Endometrium (tissue), 2 donors: ENCODE measurements around the gene NRARP.

Experiments
- FAIRE-seq: peaks from 2 replicates; lab custom pipeline; 2012; peaks lifted over from hg19 to GRCh38; lab: Jason Lieb, UNC
- donor health status: control.
- donor health status: control.

NRARP gene

DNA sequence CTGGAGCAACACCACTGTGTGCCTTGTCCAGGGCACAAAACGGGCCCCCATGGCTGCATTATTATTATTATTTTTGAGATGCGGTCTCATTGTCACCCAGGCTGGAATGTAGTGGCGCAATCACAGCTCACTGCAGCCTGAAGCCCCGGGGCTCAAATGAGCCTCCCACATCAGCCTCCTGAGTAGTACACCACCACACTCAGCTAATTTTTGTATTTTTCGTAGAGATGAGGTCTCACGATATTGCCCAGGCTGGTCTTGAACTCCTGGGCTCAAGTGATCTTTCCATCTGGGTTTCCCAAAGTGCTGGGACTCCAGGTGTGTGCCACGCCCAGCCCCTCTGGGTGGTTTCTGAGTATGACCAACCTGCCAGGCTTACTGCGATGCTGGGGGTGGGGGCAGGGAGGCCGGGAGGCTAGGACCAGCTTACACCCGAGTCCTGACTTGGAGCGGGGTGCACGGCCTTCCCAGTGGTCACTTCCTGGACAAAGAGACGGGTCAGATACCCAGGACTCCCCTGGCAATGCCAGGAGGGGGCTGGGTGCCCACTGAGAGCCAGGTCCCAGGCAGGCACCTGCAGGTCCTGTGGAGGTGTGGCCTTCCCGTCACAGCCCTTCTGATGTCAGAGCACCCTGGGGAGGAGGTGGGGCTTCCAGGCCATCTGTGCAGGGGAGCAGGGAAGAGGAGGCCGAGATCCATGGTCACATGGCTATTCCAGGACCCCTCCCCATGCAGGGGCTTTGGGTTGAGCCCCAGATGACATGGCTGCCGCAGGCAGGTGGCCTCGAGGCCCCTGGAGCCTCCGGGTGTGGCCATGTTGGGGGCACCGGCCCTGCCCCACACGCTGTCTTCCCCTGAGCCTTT, 8.3 kb upstream of the NRARP start:
- no peak for FAIRE-seq

DNA sequence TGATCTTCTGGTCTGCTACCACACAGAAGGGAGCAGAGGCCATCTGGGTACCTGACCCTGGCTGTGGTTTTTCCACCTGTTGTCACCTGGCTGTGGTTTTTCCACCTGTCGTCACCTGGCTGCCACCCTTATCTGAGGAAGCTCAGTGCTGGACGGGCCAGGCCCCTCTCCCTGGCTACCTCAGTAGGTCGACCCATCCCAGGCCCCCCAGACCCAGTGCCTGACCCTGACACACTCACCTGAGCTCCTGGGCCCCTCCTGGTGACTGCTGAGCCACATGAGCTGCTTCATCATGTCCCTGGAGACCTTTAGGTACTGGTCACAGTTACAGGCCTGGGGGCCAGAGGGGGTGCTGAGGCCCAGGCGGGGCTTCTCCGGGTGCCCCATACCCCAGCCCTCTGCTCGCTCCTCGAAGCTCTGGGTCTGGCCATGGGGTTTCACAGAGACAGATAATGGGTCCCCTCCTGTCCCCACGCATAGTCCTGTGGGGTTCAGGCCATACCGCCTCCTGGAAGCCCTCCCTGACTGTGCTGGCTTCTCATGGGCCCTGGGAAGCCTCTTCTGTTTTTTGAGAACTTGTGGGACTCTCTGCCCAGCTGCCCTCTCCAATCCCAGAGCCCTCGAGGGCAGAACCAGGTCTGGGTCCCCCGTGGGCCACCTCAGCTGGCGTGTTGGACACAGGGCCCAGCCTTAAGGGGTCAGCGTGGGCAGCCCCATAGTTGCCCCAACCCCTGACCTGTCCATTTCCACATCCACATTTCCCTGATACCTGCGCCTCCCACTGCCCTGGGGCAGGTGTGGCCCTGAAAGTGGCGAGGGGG, 7.5 kb upstream of the NRARP start:
- no peak for FAIRE-seq

DNA sequence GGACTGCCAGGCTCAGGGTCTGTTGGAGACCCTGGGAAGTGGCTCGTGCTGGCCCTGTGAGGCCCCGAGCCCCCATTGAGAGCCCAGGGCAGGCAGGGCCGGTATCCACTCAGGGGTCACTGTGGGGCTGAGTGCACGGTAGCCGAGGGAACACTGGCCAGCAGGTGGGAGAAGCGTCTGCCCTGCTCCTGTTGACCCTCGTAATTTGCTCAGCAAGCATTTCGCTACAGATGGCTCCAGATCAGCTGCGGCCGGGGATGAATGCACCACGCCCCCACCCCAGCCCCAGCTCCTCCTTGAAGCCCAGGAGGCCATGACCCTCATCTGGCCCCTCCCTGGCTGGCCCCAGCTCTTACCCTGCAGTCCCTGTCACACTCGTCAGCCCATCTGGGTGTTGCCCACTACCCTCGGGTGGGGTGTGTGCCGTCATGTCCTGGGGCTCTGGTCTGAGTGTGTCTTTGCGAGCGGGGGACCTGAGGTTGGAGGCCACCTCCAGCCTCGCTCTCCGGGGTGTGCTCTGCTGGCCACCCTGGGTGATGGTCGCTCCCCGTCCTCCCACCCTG, 6.1 kb upstream of the NRARP start:
- FAIRE-seq: no peak

DNA sequence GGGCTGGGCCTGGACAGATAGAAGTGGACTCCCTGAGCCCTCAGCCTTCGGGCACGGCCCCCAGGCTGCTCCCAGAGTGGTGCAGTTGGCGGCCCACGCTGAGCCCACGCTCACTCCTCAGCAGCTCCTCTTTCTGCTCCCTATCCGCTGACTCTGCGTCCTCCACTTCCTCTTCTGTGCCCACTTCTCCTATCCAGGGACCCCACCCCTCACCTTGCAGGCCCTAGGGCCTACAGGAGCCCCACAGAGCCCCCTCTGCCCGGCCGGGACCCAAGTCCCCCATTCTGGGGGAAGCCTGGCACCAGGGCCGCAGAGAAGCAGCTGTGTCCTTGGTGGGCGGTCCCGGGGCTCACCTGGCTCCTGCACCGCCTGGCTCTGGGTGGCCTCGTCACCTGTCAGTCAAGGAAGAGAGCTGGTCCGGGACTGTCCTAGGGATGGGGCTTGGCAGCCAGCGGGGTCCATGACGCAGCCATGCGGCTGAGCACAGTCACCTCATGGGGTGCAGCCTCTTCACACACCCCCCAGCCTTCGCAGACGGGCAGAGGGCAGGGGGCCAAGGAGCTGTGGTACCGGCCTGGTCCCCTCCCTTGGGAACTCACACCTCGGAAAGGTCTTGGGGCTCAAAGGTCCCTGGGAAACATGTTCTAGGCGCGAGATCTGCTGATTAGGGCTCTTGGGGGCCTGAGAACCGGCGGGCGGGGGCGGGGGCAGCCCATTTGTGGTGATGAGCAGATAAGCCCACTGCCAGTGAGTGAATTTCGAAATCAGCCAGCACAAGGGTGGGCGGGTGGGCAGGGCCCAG, 5.4 kb upstream of the NRARP start:
- no peak for FAIRE-seq

DNA sequence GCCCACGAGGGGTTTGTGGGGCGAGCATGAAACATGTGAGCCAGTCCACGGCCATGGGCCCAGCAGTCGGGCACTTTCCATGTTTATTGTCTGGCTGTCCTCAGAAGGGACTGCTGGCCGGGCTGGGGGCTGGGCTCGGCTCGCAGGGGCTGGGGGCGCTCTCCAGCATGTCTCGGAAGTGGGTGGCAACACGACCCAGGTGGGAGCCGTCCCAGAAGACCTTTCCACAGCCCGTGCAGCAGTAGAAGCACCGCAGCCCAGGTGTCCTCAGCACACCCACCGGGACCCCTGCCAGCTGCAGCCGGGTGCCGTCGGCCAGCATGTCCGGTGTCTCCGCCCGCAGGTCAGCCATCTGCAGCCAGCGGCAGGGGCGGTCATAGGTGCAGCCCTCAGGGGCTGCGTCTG, 4.8 kb upstream of the NRARP start:
- FAIRE-seq: no peak

DNA sequence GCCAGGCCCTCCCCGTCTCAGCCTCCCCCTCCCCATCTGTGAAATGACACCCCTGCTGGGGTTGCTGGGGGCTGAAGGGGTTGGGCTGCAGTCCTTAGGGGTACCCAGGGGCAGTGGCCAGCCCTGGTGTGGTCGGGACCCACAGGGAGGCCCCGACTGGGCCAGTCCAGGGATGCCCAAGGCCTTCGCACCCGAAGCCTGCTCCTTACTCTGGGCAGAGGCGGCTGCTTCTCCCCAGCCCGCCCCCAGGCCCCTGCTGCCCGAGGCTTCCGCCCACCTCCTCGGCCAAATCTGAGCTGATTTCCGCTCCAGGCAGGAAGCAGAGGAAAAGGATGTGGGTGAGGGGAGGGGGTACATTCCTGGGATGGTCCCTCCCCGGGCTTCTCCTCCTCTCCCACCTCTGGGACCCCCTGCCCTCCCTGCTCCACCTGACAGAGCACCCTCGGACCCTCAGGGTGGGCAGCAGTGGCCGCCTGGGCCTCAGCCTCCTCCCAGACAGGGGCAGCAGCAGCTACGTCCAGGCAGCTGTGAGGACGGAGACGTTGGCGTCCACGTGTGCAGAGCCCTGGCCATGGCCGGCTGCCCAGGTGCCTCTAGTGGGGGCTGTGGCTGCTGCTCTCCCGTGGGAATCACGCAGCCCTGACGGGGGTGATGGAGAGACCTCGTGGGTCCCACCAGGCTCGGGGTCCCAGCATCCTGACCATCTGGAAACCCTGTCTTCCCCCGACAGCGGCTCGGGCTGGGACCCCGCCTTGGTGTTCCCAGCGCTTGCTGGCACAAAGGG, 4.2 kb upstream of the NRARP start:
- FAIRE-seq: no peak

DNA sequence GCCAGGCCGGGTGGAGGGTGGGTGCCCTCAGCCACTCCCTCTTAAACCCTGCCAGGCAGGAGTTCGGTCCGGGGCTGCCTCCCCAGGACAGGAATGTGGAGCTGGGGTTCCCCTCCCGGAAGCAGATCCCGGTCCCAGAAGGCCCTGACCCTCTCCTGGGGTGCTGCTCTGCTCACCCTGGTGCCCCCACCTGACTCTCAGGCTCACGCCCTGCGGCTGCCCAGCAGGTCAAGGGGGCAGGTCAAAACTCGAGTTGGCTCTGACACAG, 3.7 kb upstream of the NRARP start:
- no peak for FAIRE-seq

DNA sequence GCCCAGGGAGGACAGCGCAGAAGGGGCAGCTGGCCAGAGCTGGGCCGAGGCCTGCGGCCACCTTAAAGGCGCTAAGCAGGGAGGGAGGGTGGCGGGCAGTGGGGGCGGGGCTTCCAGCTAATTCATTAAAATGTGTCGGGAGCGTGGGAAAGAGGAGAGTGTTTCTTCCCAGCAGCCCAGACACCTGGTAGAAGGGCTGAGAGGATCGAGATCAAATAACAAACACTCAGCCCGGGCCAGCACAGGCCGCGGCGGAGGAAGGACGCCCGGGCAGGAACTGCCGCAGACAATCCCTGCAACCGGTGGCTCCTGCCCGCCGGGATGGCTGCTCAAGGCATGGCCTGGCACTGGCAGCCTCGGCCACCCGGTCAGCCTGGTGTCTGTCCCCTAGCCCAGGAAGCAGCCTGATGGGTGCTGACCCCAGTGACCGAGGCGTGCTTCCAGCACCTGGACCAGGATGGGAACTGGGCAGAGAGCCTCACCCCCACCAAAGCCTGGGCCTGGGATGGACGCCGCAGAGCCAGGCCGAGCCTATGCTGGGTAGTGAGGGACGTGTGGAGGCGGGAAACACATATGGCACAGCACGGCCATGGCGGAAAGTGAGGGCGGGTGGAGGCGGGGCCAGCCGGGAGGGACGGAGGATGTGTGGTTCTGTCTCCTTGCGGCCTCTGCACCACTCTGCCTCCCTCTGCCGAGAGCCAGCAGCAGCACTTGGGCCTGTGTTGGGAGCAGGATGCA, 3.2 kb upstream of the NRARP start:
- no peak for FAIRE-seq

DNA sequence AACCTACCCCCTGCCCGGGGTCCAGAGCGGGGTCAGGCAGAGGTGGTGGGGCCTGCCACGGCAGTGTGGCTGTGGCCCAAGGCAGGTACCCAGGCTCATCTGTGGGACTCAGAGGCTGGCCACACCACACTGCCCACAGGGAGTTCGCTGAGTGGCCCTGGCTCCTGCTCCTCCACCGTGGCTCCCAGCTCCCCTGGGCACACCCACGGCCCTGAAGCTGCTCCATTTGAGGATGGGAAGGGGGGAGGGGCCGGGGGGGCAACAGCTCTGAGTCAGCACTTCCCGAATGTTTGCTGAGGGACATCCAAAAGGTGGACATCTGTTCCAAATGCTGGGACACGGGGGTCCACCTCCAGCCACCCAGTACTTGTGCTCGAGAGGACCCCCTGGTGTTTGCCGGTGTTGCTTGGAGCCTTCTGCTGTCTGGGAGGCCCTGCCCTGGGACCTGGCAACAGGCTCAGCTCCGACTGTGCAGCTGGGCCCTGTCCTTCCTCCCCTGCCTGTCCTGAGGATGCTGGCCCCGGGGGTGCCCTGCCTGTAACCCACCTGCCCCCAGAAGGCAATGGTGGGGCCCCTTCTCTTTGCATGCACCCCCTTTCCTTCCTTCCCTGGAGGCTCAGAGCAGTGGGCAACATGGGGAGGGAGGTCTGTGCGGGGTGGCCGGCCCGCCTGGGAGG, 2.5 kb upstream of the NRARP start:
- no peak for FAIRE-seq

DNA sequence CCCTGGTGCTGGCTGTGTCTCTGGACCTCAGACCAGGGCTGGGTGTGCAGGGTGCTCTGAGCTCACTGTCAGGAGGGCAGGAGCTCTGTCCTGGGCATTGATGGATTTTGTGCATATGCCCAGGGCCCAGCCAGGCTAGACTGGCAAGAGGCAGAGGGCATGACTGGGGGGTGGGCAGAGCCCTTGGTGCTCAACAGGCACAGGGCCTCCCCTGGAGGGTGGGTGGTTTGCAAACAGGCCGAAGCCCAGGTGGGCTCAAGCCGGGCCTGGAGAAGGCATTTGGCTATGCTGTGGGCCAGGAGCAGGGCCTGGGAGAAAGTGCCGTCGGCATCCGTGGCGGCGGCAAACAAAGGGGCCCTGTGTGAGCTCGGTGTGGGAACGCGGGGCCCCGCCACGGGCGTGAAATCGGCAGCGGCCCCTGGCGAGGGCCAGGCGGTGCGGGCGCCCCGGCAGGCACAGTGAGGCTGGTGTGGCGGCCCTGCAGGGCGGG, 1.9 kb upstream of the NRARP start:
- no peak for FAIRE-seq

DNA sequence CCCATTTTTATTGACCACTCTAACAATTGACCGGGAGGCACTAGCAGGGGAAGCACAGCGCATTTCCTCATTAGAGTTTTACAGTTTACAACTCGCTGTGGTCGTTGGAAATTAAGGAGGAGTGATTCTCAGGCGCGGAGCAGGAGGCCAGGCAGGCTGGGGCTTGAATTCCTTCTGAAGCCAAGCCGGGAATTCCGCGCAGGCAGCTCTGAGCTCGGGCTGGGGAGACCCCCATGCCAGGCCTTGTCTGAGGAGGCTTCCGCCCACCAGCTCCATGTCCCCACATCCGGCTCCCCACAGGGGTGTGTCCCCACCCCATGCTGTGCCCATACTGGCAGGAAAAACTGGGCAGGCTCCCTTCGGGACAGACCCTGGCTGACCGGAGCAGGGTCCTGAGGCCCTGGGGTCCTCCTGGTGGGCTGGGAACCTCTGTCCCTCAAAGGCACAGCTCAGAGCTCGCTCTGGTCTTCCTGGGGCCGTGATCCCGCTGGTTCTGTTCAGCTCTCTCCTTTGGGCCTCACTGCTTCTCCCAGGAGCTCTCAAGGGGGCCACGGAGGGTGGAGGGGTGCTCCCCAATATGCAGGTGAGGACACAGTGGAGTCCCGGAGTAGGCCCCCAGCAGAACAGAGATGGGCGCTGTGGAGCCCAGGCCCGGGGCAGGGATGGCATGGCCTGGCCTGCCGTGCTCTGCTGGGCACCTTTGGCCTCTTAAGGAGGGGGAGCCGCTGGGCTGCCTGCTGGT, 1.3 kb upstream of the NRARP start:
- FAIRE-seq: no peak

DNA sequence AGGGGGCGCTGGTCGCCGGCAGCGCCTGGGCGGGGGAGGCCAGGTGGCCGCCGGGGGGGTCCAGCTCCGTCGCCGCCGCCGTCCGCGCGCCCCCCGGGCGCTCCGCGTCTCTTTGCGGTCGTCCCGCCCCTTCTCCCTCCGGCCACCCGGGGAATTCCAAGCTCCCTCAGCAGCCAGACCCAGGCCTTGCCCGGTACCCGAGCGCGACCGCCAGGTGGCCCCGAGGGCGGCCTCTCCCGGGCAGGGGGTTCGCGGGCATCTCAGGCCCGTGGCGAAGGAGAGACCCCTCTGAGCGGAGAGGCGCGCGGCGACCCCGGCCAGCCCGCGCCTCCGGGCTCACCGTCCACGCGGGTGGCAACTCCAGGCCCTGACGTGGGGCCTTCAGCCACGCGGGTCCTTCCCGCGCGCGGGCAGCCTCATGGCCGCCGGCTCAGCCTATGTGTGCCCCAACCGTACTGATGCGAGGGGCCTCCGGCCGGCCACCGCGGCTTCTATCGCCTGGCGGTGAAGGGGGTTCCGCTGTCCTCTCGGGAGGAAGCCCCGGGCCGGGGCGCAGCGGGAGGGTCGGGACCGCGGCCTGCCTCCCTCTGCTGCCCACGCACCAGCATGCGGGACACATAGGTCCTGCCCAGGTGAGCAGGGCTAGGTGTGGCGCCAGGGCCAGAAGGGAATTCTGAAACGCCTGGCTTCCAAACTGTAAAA, 529 bp upstream of the NRARP start:
- no peak for FAIRE-seq

DNA sequence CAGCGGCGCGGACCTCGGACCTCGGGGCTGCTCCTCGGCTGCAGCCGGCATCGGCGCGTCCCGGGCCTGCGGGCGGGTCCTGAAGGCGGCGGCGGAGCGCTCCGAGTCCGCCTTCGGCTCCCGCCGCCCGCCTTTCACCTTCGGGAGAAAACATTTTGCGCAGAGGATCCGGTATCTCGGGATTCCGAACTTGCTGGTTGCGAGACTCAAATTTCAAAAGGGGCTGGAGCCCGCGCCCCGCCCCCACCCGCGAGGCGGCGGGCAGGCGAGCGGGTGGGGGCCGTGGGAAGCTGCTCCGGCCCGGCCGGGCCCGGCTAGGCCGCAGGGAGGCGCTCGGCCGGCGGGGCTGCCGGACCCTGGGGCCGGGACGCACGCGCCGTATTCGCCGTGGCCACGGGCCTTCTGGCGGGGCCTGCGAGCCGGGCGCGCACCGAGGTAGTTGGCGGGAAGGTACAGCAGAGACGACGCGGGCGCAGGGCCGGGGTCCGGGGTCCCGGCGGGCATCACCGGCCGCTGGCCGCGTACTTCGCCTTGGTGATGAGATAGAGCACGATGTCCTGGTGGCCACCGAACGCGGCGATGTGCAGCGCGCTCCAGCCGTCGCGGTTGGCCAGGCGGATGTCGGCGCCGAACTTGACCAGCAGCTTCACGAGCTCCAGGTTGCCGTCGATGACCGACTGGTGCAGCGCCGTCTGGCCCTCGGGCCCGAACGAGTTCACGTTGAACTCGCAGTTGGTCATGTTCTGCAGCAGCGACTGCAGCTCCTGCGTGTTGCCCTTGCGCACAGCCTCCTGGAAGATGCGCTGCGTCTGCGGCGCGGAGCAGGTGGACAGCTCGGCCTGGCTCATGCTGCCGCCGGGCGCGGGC, 757 bp downstream of the NRARP start:
- no peak for FAIRE-seq

DNA sequence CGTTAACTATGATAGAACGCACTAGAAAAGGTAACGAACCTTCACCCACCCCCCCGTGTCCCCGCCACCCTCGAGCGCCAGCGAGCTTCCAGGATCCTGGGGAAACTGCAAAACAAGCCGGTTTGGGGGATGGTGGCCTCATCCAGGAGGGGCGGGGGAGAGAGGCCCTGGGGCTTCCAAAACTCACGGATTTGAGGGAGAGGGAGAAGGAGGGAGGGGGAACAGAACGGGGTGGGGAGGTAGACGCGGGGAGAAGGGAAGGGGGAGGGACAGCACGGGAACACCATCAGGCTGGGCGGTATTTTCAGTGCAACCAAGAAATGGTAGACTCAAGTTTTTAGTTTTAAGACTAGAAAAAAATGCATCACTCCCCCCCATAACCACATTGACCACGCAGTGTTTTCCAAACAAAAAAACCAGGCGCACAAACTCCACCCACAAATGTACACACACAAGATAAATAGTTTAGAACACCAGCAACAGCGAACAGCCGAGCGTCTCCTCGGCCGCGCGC, 1.4 kb downstream of the NRARP start:
- FAIRE-seq: no peak

DNA sequence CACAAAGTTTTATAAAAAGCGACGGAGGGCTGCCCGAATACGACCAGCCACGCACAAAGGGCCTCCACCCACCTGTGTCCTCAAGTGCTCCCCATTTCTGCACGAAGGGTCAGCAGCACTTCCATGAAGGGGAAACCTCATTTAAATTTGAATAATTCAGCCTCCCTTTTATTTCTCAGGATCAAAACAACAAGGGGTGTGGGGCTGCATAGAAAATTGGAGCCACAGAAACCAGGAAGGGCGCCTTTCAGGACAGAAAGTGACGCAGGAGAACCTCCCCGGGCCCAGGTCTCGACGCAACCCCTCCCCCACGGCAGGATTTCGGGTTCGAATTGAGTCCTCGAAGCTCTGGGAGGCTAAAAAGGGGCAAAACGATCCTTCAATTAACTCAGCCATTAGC, 2.1 kb downstream of the NRARP start:
- no peak for FAIRE-seq

DNA sequence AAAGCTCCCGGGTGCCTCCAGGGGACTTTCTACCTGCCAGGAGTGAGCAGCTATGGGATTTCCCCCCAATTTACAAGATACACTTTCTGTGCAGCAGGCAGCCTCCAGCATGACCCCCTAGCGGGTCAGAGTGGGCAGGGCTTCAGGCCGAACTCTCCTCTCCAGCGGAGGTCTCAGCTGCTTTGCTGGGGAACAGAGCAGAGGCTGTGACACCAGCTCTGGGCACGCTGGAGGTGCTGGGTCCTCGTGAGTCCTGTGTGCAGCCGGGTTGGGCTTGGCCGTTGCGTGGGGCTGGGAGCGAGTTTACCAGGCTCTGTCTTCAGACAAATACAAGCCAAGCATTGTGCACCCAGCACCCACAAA, 2.9 kb downstream of the NRARP start:
- no peak for FAIRE-seq

DNA sequence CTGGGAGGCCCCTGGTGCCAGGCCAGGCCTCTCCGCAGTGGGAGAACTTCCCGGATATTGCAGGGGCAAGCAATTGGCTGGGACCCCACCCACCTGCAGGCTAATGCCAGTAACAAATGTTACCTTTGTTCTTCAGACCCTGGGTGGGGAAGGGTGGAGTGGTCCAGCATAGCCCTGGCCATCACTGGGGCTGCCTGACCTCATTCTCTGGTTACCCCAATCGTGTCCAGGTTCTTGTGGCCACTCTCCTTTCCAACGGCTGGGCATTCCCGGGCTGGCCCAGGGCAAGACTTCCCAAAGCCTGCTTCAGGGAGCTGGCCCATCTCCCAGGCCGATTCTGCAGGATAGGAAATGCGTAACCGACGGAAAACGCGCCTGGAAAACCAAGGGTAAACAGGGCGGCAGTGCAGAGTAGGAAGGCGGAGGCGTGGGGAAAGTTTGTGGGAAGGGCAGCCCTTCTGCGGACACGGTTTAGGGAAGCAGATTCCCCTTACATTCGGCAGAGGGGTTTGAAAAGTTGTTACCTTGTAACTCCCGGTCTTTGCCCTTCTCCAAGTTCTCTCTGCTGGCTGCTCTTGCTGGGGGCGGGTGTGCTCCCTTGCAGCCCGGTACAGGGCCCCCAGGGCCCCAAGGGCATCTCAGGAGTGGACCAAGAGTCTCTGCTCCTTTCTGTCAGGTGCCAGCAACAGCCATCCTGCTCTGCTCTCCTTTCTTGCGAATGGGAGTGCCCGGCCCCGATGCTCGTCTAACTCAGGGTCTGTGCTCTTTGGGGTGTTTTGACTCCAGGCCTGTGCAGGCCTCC, 3.5 kb downstream of the NRARP start:
- FAIRE-seq: no peak
